Upper lobe of left lung (tissue), 6 donors: ENCODE measurements around the gene FBLN2. TPM values are rescaled to one million over a fixed set of nuclear protein-coding genes. Genes with fewer than 3 reads are reported as not detected.

Experiments used
- ATAC-seq, 2 donors: fragments of 200-7000 bp; cut with Tn5 transposase; one replicate each; pipeline ENCODE4 v1.9.1; 2022; ENCODE audit warnings: mild to moderate bottlenecking in 2 of 2, moderate library complexity in 2 of 2; ENCODE audit not compliant: low FRiP score in 2 of 2
- DNase-seq, 2 donors: peaks; one replicate each; pipeline ENCODE4 v3.0.0-alpha.2; 2019 to 2020
- H3K27ac ChIP-seq, 4 donors: fragments of 200-600 bp; sonication (generic); one replicate each; pipeline ENCODE4 v1.5.1; 2016 to 2019
- H3K27me3 ChIP-seq, 4 donors: fragments of 200-600 bp; sonication (generic); one replicate each; pipeline ENCODE4 v1.5.1; 2017 to 2019
- H3K36me3 ChIP-seq, 4 donors: fragments of 200-600 bp; sonication (generic); one replicate each; pipeline ENCODE4 v1.5.1; 2016 to 2019
- H3K4me1 ChIP-seq, 4 donors: fragments of 200-600 bp; sonication (generic); one replicate each; pipeline ENCODE4 v1.5.1; 2018 to 2019
- H3K4me3 ChIP-seq, 4 donors: fragments of 200-600 bp; sonication (generic); one replicate each; pipeline ENCODE4 v1.5.1; 2017 to 2019; ENCODE audit warnings: mild to moderate bottlenecking in 2 of 4, moderate library complexity in 1 of 4
- H3K9me3 ChIP-seq, 4 donors: fragments of 200-600 bp; sonication (generic); one replicate each; pipeline ENCODE4 v1.5.1; 2018 to 2019
- EP300 ChIP-seq, 4 donors: sonication (generic); formaldehyde crosslinking; IDR thresholded peaks; one replicate each; pipeline ENCODE4 v1.5.1; 2017; ENCODE audit warnings: antibody characterized with exemption in 4 of 4, control low read depth in 2 of 4
- POLR2A ChIP-seq, 4 donors: fragments of 450-650 bp; IDR thresholded peaks; one replicate each; pipeline ENCODE4 v1.5.1; 2016 to 2017; ENCODE audit warnings: antibody characterized with exemption in 4 of 4, mild to moderate bottlenecking in 2 of 4
- POLR2AphosphoS5 ChIP-seq, 2 donors: sonication (generic); formaldehyde crosslinking; IDR thresholded peaks; one replicate each; pipeline ENCODE4 v1.5.1; 2017; ENCODE audit warnings: antibody characterized with exemption in 2 of 2
- whole genome bisulfite sequencing, 2 donors: methylation state at CpG; one replicate each; pipeline ENCODE4 v1.1.5; 2017 to 2018; 5-methylcytosine and 5-hydroxymethylcytosine counted together
- total RNA-seq, 6 donors: library from RNA; depleted of rRNA in 4 of 6; stranded (reverse); fragments of >200 nt in 4 of 6; gene quantifications; one replicate each; pipeline versions ENCODE4 v1.1.0 to v1.2.1, GENCODE V29; 2016 to 2021
- TF ChIP-seq, protein P1 (sequence below), 6 experiments: fragments of 450-650 bp in 4 of 6; fragments of 200-600 bp in 2 of 6; sonication (generic) in 2 of 6; IDR thresholded peaks; one replicate each; pipeline ENCODE4 v1.5.1; 2016 to 2019; ENCODE audit warnings: antibody characterized with exemption in 6 of 6
- donor health status: DM: no; HTN: no; CAD: no; lungs with moderate emphysema.
- donor health status: DM: no; HTN: yes; CAD: no; lungs with severe emphysema.

Gene FBLN2
- total RNA-seq, 6 donors from 2014 or later, result 2.1 to 85.7 (median 19.5) TPM

DNA sequence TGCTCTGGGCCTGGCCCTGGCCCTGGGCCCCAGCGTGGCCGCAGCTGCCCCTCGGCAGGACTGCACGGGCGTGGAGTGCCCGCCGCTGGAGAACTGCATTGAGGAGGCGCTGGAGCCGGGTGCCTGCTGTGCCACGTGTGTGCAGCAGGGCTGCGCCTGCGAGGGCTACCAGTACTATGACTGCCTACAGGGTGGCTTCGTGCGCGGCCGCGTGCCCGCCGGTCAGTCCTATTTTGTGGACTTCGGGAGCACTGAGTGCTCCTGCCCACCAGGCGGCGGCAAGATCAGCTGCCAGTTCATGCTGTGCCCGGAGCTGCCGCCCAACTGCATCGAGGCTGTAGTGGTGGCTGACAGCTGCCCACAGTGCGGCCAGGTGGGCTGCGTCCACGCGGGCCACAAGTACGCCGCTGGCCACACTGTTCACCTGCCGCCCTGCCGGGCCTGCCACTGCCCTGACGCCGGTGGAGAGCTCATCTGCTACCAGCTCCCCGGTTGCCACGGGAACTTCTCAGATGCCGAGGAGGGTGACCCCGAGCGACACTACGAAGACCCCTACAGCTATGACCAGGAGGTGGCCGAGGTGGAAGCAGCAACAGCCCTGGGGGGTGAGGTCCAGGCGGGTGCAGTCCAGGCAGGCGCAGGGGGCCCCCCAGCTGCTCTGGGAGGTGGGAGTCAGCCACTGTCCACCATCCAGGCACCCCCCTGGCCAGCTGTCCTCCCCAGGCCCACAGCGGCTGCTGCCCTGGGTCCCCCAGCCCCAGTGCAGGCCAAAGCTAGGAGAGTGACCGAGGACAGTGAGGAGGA lies 21.7 kb downstream of the FBLN2 start:
- no peak for ATAC-seq
- H3K27ac ChIP-seq, result no peak overlapping the region
- WGBS, 2 donors, result 93 to 95% methylated on average over 15 to 33 of the region's 46 CpGs
- no peaks in the 10 kb centered on the region for H3K9me3 ChIP-seq
- no peak overlapping the region for H3K4me3 ChIP-seq
- no peaks in the 10 kb centered on the region for H3K4me1 ChIP-seq
- TF ChIP-seq POLR2AphosphoS5 (IDR thresholded peaks at IDR 0.05) (no peak), EP300 (IDR thresholded peaks at IDR 0.05) (no peak), POLR2A (IDR thresholded peaks at IDR 0.05) (no peak)
- TF ChIP-seq, protein P1, sequence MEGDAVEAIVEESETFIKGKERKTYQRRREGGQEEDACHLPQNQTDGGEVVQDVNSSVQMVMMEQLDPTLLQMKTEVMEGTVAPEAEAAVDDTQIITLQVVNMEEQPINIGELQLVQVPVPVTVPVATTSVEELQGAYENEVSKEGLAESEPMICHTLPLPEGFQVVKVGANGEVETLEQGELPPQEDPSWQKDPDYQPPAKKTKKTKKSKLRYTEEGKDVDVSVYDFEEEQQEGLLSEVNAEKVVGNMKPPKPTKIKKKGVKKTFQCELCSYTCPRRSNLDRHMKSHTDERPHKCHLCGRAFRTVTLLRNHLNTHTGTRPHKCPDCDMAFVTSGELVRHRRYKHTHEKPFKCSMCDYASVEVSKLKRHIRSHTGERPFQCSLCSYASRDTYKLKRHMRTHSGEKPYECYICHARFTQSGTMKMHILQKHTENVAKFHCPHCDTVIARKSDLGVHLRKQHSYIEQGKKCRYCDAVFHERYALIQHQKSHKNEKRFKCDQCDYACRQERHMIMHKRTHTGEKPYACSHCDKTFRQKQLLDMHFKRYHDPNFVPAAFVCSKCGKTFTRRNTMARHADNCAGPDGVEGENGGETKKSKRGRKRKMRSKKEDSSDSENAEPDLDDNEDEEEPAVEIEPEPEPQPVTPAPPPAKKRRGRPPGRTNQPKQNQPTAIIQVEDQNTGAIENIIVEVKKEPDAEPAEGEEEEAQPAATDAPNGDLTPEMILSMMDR (IDR thresholded peaks at IDR 0.05), result no peak
- peak in 1 of 2 donors; percentile 80 for DNase-seq
- no peaks in the 10 kb centered on the region for H3K27me3 ChIP-seq
- H3K36me3 ChIP-seq, result no peaks in the 10 kb centered on the region

DNA sequence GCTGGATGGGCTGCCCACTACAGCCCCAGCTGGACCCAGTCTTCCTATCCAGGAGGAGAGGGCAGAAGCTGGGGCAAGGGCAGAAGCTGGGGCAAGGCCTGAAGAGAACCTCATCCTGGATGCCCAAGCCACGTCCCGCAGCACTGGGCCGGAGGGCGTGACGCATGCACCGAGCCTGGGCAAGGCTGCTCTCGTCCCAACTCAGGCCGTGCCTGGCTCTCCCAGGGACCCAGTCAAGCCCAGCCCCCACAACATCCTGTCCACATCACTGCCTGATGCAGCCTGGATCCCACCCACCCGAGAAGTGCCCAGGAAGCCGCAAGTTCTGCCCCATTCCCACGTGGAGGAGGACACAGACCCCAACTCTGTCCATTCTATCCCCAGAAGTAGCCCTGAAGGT lies 22.3 kb downstream of the FBLN2 start:
- Histone ChIP-seq H3K4me1 (no peaks in the 10 kb centered on the region), H3K36me3 (no peaks in the 10 kb centered on the region), H3K27me3 (no peaks in the 10 kb centered on the region), H3K27ac (no peak overlapping the region), H3K9me3 (no peaks in the 10 kb centered on the region), H3K4me3 (no peak overlapping the region)
- TF ChIP-seq POLR2A (IDR thresholded peaks at IDR 0.05) (no peak), EP300 (IDR thresholded peaks at IDR 0.05) (no peak), POLR2AphosphoS5 (IDR thresholded peaks at IDR 0.05) (no peak)
- TF ChIP-seq, protein P1 (IDR thresholded peaks at IDR 0.05), result no peak
- 85% methylated on average over 11 of the region's 11 CpGs; no CpG with 5 or more reads in 1 of the 2 donors for WGBS, 2 donors
- no peak for ATAC-seq
- peak in 1 of 2 donors; percentile 73 for DNase-seq

DNA sequence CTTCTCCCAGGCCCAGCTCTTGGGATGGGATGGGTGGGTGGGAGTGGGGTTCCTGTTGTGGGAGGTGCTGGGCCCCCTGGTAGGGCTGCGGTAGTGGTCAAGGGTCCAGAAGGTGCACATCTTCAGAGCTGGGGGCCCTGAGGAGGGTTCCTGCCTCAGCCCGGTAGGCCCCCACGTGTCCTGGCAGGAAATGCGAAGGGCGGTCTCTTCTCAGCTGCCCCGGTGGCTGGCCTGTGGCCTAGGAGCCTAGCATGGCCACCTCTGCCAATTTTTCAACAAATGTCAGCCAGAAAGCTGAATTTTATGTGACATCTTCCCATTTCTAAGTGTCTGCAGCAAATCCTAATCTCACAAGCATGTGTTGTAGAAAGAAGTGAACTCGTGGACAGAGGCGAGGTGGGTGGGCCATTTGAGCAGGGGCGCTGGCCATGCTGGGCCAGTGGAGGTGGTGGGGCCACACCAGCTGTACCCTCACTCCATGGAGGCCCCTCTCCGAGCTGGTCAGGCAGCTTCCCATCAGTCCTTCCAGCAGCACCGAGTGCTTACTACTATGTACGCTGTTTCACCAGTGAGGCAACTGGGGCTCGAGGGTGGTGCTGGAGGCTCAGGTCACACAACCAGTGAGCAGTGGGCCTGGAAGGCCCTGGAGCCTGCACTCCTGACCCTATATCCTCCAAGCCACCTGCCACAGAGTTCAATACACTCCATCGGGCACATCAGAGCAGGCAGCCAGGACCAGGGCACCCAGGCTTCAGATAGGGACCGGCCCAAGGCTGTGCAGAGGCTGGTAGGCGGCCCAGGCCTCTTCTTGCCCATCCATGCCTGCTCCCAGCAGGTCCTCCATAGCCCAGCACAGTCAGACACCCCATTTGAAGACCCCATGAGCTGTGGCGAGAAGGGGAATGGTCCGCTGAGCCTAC lies 23.2 kb downstream of the FBLN2 start:
- DNase-seq (peak in 1 of 2 donors; percentile 50), ATAC-seq (no peak)
- TF ChIP-seq, protein P1 (IDR thresholded peaks at IDR 0.05), result no peak
- TF ChIP-seq POLR2A (IDR thresholded peaks at IDR 0.05), result no peak
- TF ChIP-seq POLR2AphosphoS5 (IDR thresholded peaks at IDR 0.05), result no peak
- no peak for TF ChIP-seq EP300 (IDR thresholded peaks at IDR 0.05)
- 81 to 91% methylated on average over 5 to 18 of the region's 18 CpGs for WGBS, 2 donors
- Histone ChIP-seq H3K27ac (no peak overlapping the region), H3K36me3 (no peaks in the 10 kb centered on the region), H3K4me1 (no peaks in the 10 kb centered on the region), H3K9me3 (no peaks in the 10 kb centered on the region), H3K27me3 (no peaks in the 10 kb centered on the region), H3K4me3 (no peak overlapping the region)

DNA sequence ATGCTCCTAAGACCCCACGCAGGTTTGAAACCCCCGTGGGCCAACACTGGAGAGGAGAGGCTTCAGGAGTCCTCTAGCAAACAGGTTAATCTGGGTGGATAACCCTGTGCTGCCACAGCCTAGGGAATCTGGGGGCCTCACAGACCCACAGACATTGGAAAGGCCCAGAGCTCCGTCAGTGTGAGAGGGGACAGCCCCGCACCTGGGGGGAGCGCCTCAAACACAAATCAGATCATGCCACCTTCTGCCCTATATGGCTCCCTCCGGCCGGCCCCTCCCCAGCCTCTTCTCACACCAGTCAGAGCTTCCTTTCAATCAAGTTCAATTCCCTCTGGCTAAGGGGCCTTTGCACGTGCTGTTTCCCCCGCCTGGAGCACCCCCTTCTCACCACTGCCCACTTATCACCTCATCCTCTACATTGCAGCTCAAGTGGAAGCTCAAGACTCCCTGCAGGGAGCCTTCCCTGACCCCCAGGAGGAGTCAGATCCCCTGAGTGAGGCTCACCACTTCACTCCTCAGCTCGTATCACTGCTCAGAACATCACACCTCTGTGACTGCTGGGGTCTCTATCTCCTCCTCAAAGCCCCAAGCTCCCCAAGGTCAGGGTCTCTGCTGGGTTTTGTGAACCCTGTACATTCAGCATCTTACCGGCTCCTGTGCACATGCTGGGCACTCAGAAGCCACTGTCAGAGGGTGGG lies 24.1 kb downstream of the FBLN2 start:
- no peaks in the 10 kb centered on the region for H3K27me3 ChIP-seq
- no peaks in the 10 kb centered on the region for H3K9me3 ChIP-seq
- no peak overlapping the region for H3K27ac ChIP-seq
- no peak for ATAC-seq
- H3K4me3 ChIP-seq, result no peak overlapping the region
- H3K4me1 ChIP-seq, result no peaks in the 10 kb centered on the region
- no peaks in the 10 kb centered on the region for H3K36me3 ChIP-seq
- no peak for TF ChIP-seq POLR2AphosphoS5 (IDR thresholded peaks at IDR 0.05)
- TF ChIP-seq, protein P1 (IDR thresholded peaks at IDR 0.05), result no peak
- TF ChIP-seq EP300 (IDR thresholded peaks at IDR 0.05), result no peak
- no peak for TF ChIP-seq POLR2A (IDR thresholded peaks at IDR 0.05)
- 84 to 89% methylated on average over 6 to 10 of the region's 11 CpGs for WGBS, 2 donors
- DNase-seq, result no peak
